Vagina (tissue), 2 donors: ENCODE results near the gene HAS3. TPM values are rescaled to one million over a fixed set of nuclear protein-coding genes. Genes with fewer than 3 reads are reported as not detected.
"Not testable (repeated sequence)": the region's sequence is repeated elsewhere in the genome, so short reads cannot be mapped to it uniquely, and the experiment has no call there.

Experiments
- DNase-seq, 2 donors: peaks; one replicate each; pipeline ENCODE4 v3.0.0-alpha.2; 2017; ENCODE audit errors: extremely low spot score in 2 of 2
- H3K27ac ChIP-seq: fragments of 200-600 bp; sonication (generic); one replicate; pipeline ENCODE4 v1.5.1; 2019
- H3K27me3 ChIP-seq: fragments of 200-600 bp; sonication (generic); one replicate; pipeline ENCODE4 v1.5.1; 2019
- H3K36me3 ChIP-seq, 2 donors: fragments of 200-600 bp; sonication (generic); one replicate each; pipeline ENCODE4 v1.5.1; 2017 to 2019
- H3K4me1 ChIP-seq: fragments of 200-600 bp; sonication (generic); one replicate; pipeline ENCODE4 v1.5.1; 2019
- H3K4me3 ChIP-seq, 2 donors: fragments of 200-600 bp; sonication (generic); 1 replicate in 1 of 2; 2 replicates in 1 of 2; pipeline ENCODE4 v1.5.1; 2016 to 2019
- H3K9me3 ChIP-seq: fragments of 200-600 bp; sonication (generic); one replicate; pipeline ENCODE4 v1.5.1; 2019
- CTCF ChIP-seq, 3 experiments: fragments of 450-650 bp in 2 of 3; fragments of 200-600 bp in 1 of 3; sonication (generic) in 1 of 3; IDR thresholded peaks; one replicate each; pipeline ENCODE4 v1.5.1; 2017 to 2019; ENCODE audit warnings: antibody characterized with exemption in 3 of 3, mild to moderate bottlenecking in 2 of 3, moderate library complexity in 2 of 3
- POLR2A ChIP-seq, 2 donors: fragments of 450-650 bp; IDR thresholded peaks; one replicate each; pipeline ENCODE4 v1.6.1; 2017; ENCODE audit warnings: antibody characterized with exemption in 2 of 2, mild to moderate bottlenecking in 2 of 2, moderate library complexity in 2 of 2
- POLR2AphosphoS5 ChIP-seq, 2 donors: sonication (generic); formaldehyde crosslinking; IDR thresholded peaks; one replicate each; pipeline ENCODE4 v1.9.0; 2017; ENCODE audit warnings: antibody characterized with exemption in 2 of 2, mild to moderate bottlenecking in 2 of 2, low read depth in 1 of 2; ENCODE audit not compliant: insufficient read depth in 1 of 2
- intact Hi-C: fragments of 100-400 bp; cut with DNase I; formaldehyde crosslinking; loops from one replicate; pipeline ENCODE4 v1.15.1; 2023
- total RNA-seq: library from RNA; depleted of rRNA; stranded (reverse); fragments of >200 nt; gene quantifications from one replicate; pipeline ENCODE4 v1.2.3, GENCODE V29; 2016

HAS3 gene
- total RNA-seq, 1 donor from 2014 or later = 25.8 TPM

- Histone ChIP-seq H3K9me3 (no peaks in the 10 kb centered on the region), H3K27me3 (no peaks in the 10 kb centered on the region), H3K36me3 (peaks cover 3 to 12% of the 10 kb centered on the region in 2 donors), H3K4me3 (peak overlapping the region; percentile 79 to 98), H3K4me1 (peaks cover 31% of the 10 kb centered on the region), H3K27ac (no peak overlapping the region)
- no peak for DNase-seq
- TF ChIP-seq POLR2AphosphoS5 (IDR thresholded peaks at IDR 0.05; ENCODE audit: insufficient read depth in 1 of 2, low read depth in 1 of 2) = no peak
- TF ChIP-seq CTCF (IDR thresholded peaks at IDR 0.05) = no peak
- TF ChIP-seq POLR2A (IDR thresholded peaks at IDR 0.05) = no peak
- intact Hi-C loops = no loop called here
Measured at GRCh38 chr16:69133373-69133954, 28.0 kb downstream of the HAS3 start.

GRCh38 chr16:69138608-69139007, 33.2 kb downstream of the HAS3 start:
- no peak overlapping the region for H3K27ac ChIP-seq
- H3K27me3 ChIP-seq = no peaks in the 10 kb centered on the region
- no peaks in the 10 kb centered on the region for H3K9me3 ChIP-seq
- no peak overlapping the region for H3K4me3 ChIP-seq
- DNase-seq = no peak
- H3K4me1 ChIP-seq = peaks cover 8% of the 10 kb centered on the region
- H3K36me3 ChIP-seq = peaks cover 3 to 42% of the 10 kb centered on the region in 2 donors
- intact Hi-C loops = no loop called here
- TF ChIP-seq CTCF (IDR thresholded peaks at IDR 0.05) (no peak), POLR2AphosphoS5 (IDR thresholded peaks at IDR 0.05; ENCODE audit: insufficient read depth in 1 of 2, low read depth in 1 of 2) (no peak), POLR2A (IDR thresholded peaks at IDR 0.05) (no peak)

DNA sequence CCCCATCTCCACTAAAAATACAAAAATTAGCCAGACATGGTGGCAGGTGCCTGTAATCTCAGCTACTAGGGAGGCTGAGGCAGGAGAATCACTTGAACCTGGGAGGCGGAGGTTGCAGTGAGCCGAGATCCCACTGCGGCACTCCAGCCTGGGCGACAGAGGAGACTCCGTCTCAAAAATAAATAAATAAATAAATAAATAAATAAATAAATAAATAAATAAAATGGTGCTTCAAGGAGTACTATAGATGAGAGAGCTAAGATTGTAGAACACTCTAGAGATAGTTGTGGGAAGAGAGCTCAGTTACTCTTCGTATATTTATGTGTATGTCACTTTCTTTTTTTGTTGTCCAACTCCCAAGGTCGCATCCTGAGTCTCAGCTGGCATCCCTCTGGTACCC, 34.0 kb downstream of the HAS3 start:
- intact Hi-C loops, H3K27ac ChIP-seq, H3K9me3 ChIP-seq, H3K4me1 ChIP-seq, DNase-seq, H3K4me3 ChIP-seq, H3K27me3 ChIP-seq: not testable (repeated sequence)
- peaks cover 3 to 47% of the 10 kb centered on the region in 2 donors for H3K36me3 ChIP-seq

DNA sequence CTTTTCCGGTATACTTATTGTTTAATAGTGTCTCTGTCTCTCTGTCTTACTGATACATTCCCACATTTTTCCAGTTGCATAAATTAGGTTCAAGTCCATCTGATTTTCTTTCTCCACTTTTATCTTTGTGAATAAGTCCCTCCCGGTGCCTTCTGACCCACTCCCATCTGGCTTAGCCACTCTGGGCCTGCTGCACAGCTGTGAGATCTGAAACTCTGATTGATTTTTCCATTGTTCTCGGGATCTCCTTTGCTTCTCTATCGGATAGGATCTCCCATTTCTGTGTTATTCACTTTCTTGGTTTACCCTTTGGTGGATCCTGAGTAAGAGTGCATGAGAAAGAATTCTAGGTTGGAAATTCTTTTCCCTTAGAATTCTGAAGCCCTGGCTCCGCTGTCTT, 35.6 kb downstream of the HAS3 start:
- no peaks in the 10 kb centered on the region for H3K4me1 ChIP-seq
- H3K27ac ChIP-seq = no peak overlapping the region
- no peaks in the 10 kb centered on the region for H3K27me3 ChIP-seq
- intact Hi-C loops = loop anchor here (5.0 kb wide), 1 partner anchor 694 kb away; the partner anchor contains the start of gene SMPD3
- H3K36me3 ChIP-seq = peaks cover 3 to 47% of the 10 kb centered on the region in 2 donors
- DNase-seq = no peak
- no peak overlapping the region for H3K4me3 ChIP-seq
- no peak for TF ChIP-seq POLR2AphosphoS5 (IDR thresholded peaks at IDR 0.05; ENCODE audit: insufficient read depth in 1 of 2, low read depth in 1 of 2)
- TF ChIP-seq POLR2A (IDR thresholded peaks at IDR 0.05) = no peak
- no peak for TF ChIP-seq CTCF (IDR thresholded peaks at IDR 0.05)
- no peaks in the 10 kb centered on the region for H3K9me3 ChIP-seq

DNA sequence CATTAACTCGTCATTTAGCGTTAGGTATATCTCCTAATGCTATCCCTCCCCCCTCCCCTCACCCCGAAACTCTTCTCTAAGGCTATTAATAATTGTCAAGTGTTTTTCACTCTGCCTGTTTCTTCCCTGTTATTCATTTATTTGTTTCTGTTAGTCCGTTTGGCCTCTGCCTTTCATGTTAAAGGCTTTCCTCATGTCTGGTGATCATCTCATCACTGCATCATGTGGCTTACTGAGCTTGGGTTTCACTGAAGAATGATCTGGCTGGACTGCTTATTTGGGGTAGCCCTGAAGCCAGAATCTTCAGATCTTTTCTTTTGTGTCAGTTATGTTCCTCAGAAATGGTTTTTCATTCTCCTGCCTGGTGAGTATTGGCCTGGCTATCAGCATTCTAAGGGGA, 36.5 kb downstream of the HAS3 start:
- TF ChIP-seq POLR2A (IDR thresholded peaks at IDR 0.05) = no peak
- TF ChIP-seq POLR2AphosphoS5 (IDR thresholded peaks at IDR 0.05; ENCODE audit: insufficient read depth in 1 of 2, low read depth in 1 of 2) = no peak
- TF ChIP-seq CTCF (IDR thresholded peaks at IDR 0.05) = no peak
- H3K27me3 ChIP-seq = no peaks in the 10 kb centered on the region
- no peak for DNase-seq
- no peak overlapping the region for H3K27ac ChIP-seq
- peaks cover 3 to 47% of the 10 kb centered on the region in 2 donors for H3K36me3 ChIP-seq
- H3K4me1 ChIP-seq = no peaks in the 10 kb centered on the region
- intact Hi-C loops = loop anchor here (5.0 kb wide), 1 partner anchor 695 kb away; the partner anchor contains the start of gene SMPD3
- H3K4me3 ChIP-seq = no peak overlapping the region
- H3K9me3 ChIP-seq = no peaks in the 10 kb centered on the region
